Measurements from ENCODE around the gene CCDC78. TPM values are rescaled to one million over a fixed set of nuclear protein-coding genes. Genes with fewer than 3 reads are reported as not detected.

CCDC78 gene
- total RNA-seq, 1 donor from 2014 or later = 8.3 TPM

DNA sequence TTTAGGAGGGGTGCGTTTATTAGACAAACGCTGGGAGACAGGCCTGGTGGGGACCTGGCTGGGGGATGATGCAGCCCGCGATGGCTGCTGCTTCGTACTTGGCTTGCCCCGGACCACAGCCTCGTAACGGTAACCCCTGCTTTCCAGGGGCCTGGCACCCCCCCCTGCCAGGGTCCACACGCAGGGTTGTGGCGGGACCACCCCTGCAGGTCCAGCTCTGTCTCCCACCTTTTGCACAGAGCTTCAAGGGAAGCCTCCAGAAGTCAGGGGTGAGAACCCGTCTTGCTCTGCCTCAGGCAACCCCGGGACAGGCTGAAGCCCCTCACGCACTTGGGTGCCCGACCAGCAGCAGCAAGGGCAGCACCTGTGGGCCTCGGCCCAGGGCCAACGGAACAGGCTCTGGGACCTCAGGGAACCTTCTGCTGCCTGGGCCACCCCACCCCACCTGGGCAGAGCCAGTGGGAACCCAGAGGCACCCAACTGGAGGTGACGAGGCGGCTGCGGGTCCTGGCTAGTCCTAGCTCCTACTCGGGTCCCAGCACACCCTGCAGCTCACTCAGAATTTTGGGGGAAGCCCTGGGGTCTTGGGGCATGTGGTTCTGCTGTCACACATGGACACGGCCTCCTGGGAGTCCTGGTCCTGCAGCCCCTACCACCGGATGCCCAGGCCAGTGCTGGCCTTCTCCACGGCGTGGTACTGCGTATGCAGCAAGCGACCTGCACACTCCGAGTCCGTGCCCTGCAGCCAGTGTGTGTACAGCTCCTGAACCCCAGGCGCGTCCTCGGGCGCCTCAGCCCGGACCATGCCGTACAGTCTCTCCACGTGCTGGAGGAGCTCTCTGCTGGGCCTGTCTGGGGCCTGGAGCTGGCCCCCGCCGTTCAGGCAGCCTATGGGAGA, 3.8 kb upstream of the CCDC78 start:
- no peaks in the 10 kb centered on the region for H3K9me3 Mint-ChIP-seq
- H3K27me3 Mint-ChIP-seq (ENCODE audit: low read depth) = no peaks in the 10 kb centered on the region
- no peak overlapping the region for H3K27ac Mint-ChIP-seq
- no peak for DNase-seq (ENCODE audit: low spot score)
- no peaks in the 10 kb centered on the region for H3K4me1 Mint-ChIP-seq (ENCODE audit: low read depth)
- no peak overlapping the region for H3K4me3 Mint-ChIP-seq (ENCODE audit: low read depth)
- intact Hi-C loops (cut with micrococcal nuclease) = no loop called here
- peaks cover 10% of the 10 kb centered on the region for H3K36me3 Mint-ChIP-seq (ENCODE audit: low read depth)

DNA sequence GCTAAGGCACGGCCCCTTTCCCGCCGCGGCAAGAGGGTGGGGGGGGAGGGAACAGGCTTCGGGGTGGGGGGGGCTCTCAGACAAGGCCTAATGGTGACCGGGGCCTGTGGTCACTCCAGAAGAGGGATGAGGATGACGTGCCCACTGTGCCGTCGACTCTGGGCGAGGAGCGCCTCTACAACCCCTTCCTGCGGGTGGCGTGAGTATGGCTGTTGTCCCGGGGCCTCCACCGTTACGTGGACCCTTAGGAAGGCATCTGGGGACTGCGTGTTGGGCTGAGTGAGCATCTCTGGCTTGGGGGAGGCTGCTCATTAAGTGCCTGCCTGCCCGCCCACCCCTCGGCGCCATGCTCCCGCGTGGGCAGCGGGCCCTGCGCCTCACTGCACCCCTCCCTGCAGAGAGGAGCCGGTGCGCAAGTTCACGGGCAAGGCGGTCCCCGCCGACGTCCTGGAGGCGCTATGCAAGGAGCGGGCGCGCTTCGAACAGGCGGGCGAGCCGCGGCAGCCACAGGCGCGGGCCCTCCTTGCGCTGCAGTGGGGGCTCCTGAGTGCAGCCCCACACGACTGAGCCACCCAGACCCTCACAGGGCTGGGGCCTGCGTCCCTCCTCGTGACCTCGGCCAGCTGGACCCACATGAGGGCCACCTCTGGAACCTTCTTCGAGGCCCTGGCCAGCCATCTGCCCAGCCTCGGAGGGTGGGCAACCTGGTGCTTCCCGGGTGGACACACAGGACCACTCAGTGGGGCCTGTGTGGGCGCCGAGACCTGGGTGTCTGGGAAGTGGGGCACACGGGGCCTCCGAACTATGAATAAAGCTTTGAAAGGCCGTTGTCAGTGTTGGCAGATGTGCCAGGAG, 2.9 kb upstream of the CCDC78 start:
- no peak for DNase-seq (ENCODE audit: low spot score)
- Mint-ChIP-seq H3K27ac (no peak overlapping the region), H3K4me1 (ENCODE audit: low read depth) (no peaks in the 10 kb centered on the region), H3K27me3 (ENCODE audit: low read depth) (no peaks in the 10 kb centered on the region), H3K9me3 (no peaks in the 10 kb centered on the region), H3K4me3 (ENCODE audit: low read depth) (no peak overlapping the region), H3K36me3 (ENCODE audit: low read depth) (peaks cover 6% of the 10 kb centered on the region)
- intact Hi-C loops (cut with micrococcal nuclease) = no loop called here

DNA sequence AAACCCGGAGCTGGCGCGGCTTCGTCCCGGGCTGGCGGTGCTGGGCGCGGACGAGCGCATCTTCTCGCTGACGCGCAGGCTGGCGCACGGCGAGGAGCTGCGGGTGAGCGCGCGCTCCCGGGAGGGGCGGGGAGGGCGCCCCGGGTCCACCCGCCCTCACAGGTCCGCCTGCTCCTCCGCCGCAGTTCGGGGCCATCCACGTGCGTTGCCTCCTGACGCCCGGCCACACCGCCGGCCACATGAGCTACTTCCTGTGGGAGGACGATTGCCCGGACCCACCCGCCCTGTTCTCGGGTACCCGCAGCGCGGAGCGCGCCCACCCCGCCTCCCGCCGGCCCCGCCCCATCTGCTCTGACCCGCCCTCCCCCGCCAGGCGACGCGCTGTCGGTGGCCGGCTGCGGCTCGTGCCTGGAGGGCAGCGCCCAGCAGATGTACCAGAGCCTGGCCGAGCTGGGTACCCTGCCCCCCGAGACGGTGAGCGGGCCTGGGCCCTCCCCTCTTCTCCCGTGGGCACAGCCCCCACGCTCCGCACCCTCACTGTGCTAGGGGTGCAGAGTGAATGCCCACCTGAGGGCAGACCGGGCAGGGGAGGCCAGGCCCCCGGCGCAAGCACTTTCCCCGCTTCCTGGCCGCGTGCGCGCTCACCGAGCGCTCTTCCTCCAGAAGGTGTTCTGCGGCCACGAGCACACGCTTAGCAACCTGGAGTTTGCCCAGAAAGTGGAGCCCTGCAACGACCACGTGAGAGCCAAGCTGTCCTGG, 2.1 kb upstream of the CCDC78 start:
- intact Hi-C loops (cut with micrococcal nuclease) = no loop called here
- Mint-ChIP-seq H3K4me3 (ENCODE audit: low read depth) (no peak overlapping the region), H3K27ac (no peak overlapping the region), H3K27me3 (ENCODE audit: low read depth) (no peaks in the 10 kb centered on the region), H3K36me3 (ENCODE audit: low read depth) (peaks cover 6% of the 10 kb centered on the region), H3K4me1 (ENCODE audit: low read depth) (no peaks in the 10 kb centered on the region), H3K9me3 (no peaks in the 10 kb centered on the region)
- peak; percentile 63 for DNase-seq (ENCODE audit: low spot score)

DNA sequence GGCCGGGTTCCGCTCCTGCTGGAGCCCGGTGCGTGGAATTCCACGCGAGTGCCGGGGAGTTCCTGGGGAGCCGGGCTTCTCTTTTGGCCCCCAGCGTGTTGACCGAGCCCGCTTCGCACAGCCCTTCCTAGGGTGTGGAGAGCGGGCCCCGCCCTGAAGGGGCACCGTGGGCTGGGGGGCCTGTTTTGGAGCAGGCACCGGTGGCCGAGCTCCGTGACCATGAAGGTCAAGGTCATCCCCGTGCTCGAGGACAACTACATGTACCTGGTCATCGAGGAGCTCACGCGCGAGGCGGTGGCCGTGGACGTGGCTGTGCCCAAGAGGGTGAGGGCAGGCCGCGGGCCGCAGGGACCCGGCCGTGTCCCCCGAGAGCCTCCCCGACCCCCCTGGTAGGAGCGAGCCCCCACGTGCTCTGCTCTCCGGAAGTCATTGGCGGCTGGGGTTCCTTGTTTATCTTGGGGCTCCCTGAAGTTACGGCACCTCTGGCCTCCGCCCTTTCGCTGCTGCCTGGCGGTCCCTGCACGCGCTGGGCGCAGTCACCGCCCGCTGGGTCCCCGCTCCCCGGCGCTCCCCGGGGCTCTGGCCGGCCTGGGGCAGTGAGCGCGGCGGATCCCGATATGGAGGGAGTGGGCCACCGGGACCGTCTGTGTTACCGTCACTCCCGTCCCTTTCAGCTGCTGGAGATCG, 1.2 kb upstream of the CCDC78 start:
- Mint-ChIP-seq H3K27me3 (ENCODE audit: low read depth) (no peaks in the 10 kb centered on the region), H3K9me3 (no peaks in the 10 kb centered on the region), H3K36me3 (ENCODE audit: low read depth) (no peaks in the 10 kb centered on the region), H3K27ac (no peak overlapping the region), H3K4me3 (ENCODE audit: low read depth) (peak overlapping the region; percentile 42), H3K4me1 (ENCODE audit: low read depth) (no peaks in the 10 kb centered on the region)
- intact Hi-C loops (cut with micrococcal nuclease) = no loop called here
- DNase-seq (ENCODE audit: low spot score) = no peak

DNA sequence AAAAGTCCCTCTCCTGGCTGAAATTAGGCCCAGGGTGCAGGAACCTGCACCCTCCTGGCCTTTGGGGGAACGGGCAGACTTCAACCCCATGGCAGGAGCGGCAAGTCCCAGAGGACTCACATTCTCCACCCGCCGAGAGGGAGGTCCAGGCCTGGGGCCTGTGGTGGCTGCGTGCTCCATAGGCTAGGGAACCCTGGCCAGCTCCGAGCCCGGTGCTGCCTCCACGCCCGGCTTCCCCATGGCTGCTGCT, 130 bp downstream of the CCDC78 start:
- Mint-ChIP-seq H3K4me3 (ENCODE audit: low read depth) (no peak overlapping the region), H3K27ac (no peak overlapping the region), H3K9me3 (no peaks in the 10 kb centered on the region), H3K4me1 (ENCODE audit: low read depth) (no peaks in the 10 kb centered on the region), H3K36me3 (ENCODE audit: low read depth) (no peaks in the 10 kb centered on the region), H3K27me3 (ENCODE audit: low read depth) (no peaks in the 10 kb centered on the region)
- intact Hi-C loops (cut with micrococcal nuclease) = no loop called here
- DNase-seq (ENCODE audit: low spot score) = no peak

DNA sequence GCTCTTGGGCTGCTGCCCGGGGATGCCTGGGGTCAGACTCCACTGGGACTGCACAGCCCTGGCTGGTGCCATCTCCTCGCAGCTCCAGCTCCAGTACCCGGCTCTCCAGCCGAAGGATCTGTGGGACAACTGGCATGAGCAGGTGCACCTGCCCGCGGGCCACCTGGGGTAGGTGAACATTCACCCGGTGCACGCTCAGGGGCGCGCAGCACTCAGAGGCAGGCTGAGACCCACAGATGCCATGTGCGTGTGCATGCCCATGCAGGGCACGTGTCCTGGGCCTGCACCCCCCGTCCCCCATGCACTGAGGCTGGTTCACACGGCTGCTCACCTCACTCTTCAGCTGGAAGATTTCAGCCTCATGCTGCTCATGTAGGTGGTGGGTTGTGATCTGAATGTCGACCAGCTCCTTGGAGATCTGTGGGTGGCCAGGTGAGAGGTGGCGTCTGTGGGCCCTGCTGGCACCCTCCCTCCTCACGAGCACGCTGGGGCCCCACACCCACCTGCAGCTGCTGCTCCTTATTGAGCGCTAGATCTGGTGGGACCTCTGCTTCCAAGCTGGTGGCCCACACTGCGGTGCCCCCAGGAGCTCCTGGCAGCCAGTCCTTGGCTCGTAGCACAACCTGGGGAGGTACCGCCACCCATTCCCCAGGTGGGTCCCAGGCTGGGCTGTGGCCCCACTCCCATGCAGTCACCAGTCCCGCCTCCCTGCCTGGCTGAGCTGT, 618 bp downstream of the CCDC78 start:
- H3K27ac Mint-ChIP-seq = no peak overlapping the region
- no peaks in the 10 kb centered on the region for H3K27me3 Mint-ChIP-seq (ENCODE audit: low read depth)
- no peaks in the 10 kb centered on the region for H3K36me3 Mint-ChIP-seq (ENCODE audit: low read depth)
- peak overlapping the region; percentile 13 for H3K4me3 Mint-ChIP-seq (ENCODE audit: low read depth)
- no peaks in the 10 kb centered on the region for H3K4me1 Mint-ChIP-seq (ENCODE audit: low read depth)
- H3K9me3 Mint-ChIP-seq = no peaks in the 10 kb centered on the region
- no peak for DNase-seq (ENCODE audit: low spot score)
- intact Hi-C loops (cut with micrococcal nuclease) = no loop called here

DNA sequence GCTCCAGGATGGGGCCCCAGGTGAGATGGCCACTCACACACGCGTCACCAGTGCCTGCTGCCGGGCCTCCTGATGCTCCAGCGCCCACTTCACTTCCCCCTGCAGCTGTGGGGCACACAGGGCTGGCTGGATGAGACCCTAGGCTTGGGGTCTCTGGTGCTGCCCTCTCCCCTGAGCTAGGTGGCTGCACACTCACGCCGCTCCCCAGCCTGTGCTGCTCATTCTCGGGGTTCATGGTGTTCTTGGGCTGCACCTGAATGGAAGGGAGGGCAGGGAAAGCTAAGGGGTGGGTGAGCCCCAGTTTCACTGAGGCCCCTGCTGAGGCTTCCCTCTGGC, 1.2 kb downstream of the CCDC78 start:
- Mint-ChIP-seq H3K27ac (no peak overlapping the region), H3K4me3 (ENCODE audit: low read depth) (no peak overlapping the region), H3K4me1 (ENCODE audit: low read depth) (peaks cover 4% of the 10 kb centered on the region), H3K9me3 (no peaks in the 10 kb centered on the region), H3K36me3 (ENCODE audit: low read depth) (no peaks in the 10 kb centered on the region), H3K27me3 (ENCODE audit: low read depth) (no peaks in the 10 kb centered on the region)
- intact Hi-C loops (cut with micrococcal nuclease) = no loop called here
- no peak for DNase-seq (ENCODE audit: low spot score)

DNA sequence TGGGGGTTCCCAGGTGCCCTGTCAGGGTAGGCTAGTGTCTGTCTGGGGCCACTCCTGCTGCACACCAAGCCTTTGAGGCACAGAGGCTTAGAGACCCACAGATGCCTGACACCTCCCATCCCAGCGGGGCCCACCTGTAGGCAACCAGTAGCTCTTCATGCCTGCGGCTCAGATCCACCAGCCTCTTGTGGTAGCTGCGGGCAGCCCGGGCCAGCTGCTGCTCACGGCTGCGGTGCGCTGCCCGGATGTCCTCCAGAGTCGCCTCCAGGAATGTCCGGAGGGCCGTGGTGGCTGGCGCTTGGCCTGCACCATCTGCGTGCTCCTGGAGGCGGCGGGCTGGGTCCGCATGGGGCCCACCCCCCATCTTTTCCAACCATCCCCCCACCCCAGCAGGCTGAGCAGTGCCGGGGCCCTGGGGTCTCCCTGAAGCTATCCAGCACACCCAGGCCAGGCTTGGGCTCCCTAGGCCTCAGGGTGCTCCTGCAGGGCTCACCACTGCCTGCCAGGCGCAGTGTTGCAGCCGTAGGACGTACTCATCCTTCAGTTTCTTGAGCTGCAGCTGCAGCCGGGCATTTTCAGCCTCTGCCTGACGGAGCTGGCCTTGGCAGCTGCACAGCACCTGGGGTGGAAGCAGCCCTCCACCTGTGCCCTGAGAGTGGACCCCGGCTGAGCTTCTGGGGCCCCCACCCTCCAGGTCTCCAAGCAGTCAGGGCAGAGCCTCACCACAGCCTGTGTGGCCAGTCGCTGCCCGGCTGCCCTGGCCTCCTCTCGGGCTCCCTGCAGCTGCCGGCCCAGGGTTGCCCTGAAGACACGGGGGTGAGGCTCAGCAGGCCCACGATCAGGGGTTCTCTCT, 1.8 kb downstream of the CCDC78 start:
- H3K27ac Mint-ChIP-seq = no peak overlapping the region
- H3K4me1 Mint-ChIP-seq (ENCODE audit: low read depth) = peaks cover 5% of the 10 kb centered on the region
- no peaks in the 10 kb centered on the region for H3K9me3 Mint-ChIP-seq
- no peak overlapping the region for H3K4me3 Mint-ChIP-seq (ENCODE audit: low read depth)
- no peak for DNase-seq (ENCODE audit: low spot score)
- intact Hi-C loops (cut with micrococcal nuclease) = no loop called here
- no peaks in the 10 kb centered on the region for H3K36me3 Mint-ChIP-seq (ENCODE audit: low read depth)
- H3K27me3 Mint-ChIP-seq (ENCODE audit: low read depth) = no peaks in the 10 kb centered on the region

DNA sequence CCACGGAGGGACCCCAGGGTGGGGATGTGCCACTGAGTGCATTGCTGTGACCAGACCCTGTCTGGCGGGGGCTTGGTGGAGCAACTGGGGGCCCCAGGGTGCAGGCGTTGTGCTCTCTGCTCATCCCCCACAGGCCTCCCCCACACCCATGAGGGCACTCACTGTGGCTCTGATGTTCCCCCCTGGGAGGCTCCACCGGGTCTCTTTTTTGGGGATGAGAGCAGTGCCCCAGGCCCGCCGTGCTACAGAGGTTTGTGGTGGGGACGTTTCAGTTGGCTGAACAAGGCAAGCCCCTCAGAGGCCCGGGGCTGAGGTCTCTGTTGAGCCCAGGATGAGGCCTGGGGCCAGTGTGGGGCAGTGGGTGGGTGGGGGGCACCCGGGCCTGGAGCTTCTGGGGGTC, 2.5 kb downstream of the CCDC78 start:
- Mint-ChIP-seq H3K27ac (no peak overlapping the region), H3K27me3 (ENCODE audit: low read depth) (no peaks in the 10 kb centered on the region), H3K4me3 (ENCODE audit: low read depth) (no peak overlapping the region), H3K36me3 (ENCODE audit: low read depth) (no peaks in the 10 kb centered on the region), H3K4me1 (ENCODE audit: low read depth) (peaks cover 8% of the 10 kb centered on the region), H3K9me3 (no peaks in the 10 kb centered on the region)
- intact Hi-C loops (cut with micrococcal nuclease) = no loop called here
- DNase-seq (ENCODE audit: low spot score) = no peak

DNA sequence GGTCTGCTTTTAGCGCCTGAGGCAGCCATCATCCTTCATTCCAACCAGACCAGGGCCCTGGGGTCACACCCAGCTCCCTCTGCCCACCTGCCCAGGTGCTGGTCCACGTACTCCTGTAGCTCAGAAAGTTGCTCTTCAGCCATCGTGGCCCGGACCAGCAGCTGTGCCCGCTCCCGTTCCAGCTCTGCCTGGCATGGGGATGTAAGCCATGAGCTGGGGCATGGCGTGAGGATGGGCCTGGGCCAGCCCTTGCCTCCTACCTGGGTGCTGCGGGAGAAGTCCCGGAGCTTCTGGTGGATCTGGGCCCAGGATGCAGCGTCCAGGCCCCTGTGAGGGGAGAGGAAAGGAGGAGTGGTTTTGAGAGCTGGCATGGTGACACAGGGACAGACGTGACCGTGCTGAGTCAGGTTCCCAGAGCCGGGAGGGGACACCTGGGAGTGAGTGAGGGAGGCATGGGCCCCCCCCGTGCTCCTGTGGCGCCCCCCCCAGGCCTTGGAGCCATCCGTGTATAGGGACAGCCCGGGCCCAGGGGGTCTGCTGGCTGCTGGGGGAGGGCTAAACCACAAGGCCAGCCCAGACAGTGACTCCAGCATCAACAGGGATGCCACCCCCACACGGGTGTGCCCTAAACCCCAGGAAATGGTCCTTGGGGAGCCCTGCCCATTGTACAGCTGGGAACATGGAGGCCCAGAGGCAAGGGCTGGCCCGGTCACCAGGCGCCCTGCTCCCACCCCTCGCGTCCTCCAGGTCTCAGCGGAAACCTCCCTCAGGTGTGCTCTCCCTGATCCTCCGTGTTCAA, 3.2 kb downstream of the CCDC78 start:
- Mint-ChIP-seq H3K4me3 (ENCODE audit: low read depth) (peak overlapping the region; percentile 45), H3K36me3 (ENCODE audit: low read depth) (no peaks in the 10 kb centered on the region), H3K9me3 (no peaks in the 10 kb centered on the region), H3K27ac (no peak overlapping the region), H3K27me3 (ENCODE audit: low read depth) (no peaks in the 10 kb centered on the region), H3K4me1 (ENCODE audit: low read depth) (peaks cover 8% of the 10 kb centered on the region)
- no peak for DNase-seq (ENCODE audit: low spot score)
- intact Hi-C loops (cut with micrococcal nuclease) = no loop called here

Measured in activated T-helper 2 cell treated with anti-CD3 and anti-CD28 coated beads, Interferon-gamma antibody, Interleukin-2, Interleukin-4, amounts not matched to agents 10 μg/mL and 5 μg/mL and 100 μg/mL, durations not matched to agents 14 hours and 24 hours and 36 hours (primary cell).